GM18499 (cell line): Measurements from ENCODE around the gene POC5.
A peak's percentile ranks its signal among the peaks of the same experiment; 100 is the strongest.
"Not testable (repeated sequence)": the region's sequence is repeated elsewhere in the genome, so short reads cannot be mapped to it uniquely, and the experiment has no call there.

Source experiments
- ATAC-seq: cut with Tn5 transposase; IDR thresholded peaks from one replicate; pipeline ENCODE4 v1.9.1; 2021; ENCODE audit warnings: moderate number of reproducible peaks; ENCODE audit not compliant: insufficient read depth, unreplicated experiment

Gene POC5

DNA sequence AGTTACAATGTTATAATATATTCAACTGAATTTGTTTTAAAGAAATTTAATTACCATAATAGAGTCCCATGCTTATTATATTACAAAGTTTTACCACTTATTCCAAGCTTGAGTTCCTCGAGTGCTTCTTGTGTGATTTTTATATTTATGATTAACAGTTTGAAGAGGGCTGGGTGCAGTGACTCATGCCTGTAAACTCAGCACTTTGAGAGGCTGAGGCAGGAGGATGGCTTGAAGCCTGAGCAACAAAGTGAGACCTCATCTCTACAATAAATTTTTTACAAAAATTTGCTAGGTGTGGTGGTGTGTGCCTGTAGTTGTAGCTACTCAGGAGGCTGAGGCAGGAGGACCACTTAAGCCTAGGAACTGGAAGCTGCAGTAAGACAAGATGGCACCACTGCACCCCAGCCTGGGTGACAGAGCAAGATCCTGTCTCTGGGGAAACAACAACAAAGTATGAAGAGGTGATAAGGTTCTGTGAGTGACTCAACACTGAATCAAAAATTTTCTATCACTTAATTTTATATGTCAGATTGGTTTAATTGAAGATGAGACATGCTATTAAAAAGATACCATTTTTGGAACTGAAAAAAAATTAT is 9.2 kb downstream of the POC5 start:
- no peak for ATAC-seq

DNA sequence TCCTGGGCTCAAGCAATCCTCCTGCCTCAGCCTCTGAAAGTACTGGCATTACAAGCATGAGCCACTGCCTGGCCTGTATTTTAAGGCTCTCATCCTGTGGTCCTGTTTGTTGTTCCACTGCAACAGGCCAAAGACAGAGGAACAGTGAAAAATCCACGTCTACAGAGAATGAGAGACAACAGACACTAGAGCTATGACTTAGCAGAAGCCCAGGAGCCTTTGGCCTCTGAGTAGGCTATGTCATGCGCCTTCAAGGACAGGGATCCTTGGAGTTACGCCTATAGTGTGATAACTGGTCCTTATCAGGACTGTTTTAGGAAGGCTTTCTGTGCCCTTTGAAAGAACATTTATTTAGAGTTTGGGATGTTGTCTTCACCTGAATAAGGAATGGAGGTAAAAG is 10.5 kb downstream of the POC5 start:
- no peak for ATAC-seq

DNA sequence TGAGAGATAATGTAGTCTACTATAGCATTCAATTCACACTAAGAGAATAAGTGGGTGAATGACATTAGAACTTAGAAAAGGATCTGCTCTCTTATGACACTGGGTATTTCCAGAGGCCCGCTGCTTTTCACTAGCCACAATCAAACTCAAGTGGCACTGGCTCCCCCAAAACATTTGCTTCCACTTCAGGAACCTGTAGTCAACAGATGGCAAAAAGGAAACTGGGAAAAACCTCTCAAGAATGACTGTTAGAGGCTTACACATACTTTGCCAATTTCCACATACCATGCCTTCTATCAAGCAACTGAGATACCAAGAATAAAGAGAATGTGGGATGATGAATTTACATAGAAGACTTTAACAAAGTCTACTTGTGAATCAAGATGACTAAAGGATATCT is 11.2 kb downstream of the POC5 start:
- ATAC-seq: no peak

DNA sequence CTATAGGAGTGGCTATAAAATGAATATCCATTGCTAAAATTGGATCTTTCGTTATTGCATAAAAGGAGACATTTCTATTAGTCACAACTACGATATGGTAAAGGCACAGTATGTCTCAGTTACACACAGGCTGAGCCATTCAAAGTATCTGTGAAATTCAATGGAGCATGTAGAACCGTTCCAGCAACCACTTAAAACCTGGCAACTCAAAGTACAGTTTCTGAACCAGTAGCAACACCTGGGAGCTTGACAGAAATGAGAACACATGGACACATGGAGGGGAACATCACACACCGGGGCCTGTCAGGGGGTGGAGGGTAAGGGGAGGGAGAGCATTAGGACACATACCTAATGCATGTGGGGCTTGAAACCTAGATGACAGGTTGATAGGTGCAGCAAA is 15.4 kb downstream of the POC5 start:
- no peak for ATAC-seq

DNA sequence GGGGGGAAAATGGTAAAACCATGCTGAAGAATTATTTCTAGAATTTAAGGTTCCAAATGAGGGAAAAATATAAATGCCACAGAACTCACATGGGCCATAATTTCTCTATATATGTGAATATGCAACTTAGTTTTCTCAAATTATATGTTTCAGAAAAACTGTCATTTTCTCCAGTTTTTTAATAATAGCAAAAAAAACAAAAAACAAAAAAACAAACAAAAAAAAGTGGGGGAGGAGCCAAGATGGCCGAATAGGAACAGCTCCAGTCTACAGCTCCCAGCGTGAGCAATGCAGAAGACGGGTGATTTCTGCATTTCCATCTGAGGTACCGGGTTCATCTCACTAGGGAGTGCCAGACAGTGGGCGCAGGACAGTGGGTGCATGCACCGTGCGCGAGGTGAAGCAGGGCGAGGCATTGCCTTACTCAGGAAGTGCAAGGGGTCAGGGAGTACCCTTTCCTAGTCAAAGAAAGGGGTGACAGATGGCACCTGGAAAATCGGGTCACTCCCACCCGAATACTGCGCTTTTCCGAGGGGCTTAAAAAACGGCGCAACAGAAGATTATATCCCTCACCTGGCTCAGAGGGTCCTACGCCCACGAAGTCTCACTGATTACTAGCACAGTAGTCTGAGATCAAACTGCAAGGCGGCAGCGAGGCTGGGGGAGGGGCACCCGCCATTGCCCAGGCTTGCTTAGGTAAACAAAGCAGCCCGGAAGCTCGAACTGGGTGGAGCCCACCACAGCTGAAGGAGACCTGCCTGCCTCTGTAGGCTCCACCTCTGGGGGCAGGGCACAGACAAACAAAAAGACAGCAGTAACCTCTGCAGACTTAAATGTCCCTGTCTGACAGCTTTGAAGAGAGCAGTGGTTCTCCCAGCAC is 21.5 kb downstream of the POC5 start:
- not testable (repeated sequence) for ATAC-seq

DNA sequence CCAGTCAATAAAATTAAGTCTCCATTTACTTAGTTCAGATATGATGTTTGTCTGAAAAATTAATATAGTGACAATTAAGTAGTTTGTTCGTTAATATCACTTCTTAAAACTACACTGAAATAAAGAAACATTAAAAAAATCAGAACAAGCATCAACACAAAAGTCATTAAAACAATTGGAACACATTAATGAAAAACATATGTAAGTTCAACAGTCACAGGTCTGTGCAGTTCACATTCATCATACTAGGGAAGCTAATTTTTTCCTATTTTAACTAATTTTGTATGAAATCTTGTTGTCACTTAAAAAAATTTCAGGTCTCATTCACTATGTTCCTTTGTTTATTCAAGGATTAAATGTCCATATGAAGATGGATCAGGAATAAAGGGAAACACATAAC is 22.5 kb downstream of the POC5 start:
- ATAC-seq: no peak

DNA sequence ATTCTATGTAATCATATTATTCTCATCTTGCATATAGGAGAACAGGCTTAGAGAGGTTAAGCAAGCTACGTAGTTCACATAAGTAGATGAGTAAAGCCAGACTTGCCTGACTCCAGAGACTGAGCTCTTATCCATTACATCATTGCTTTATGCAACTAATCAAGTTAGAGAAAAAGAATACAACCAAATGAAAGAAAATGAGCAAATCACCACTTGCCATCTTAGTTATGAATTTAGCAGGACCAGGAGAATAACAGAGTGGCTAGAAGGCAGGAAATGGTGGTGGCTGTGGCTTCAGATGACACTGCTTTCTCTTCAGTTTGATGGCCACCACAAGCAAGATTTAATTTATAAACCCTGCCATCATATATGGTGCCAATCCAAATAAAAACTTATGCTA is 26.6 kb downstream of the POC5 start:
- ATAC-seq: no peak

DNA sequence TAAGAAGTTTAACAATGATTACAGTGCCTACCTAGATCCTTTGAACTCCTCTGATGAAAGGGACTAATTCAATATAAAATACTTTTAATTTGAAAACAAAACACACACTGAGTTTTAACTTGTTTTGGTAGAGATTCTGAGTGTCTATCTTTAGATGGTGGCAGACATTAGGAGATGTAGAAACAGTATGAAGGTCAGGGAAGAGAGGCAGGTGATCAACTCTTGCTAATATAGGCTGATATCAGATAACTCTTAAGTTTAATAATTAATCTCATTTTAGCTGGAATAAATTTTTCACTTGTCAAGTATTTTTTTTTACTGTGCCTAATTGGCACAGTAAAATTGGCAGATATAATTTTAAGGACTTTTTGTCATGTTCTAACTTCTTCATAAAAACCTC is 30.8 kb downstream of the POC5 start:
- no peak for ATAC-seq

DNA sequence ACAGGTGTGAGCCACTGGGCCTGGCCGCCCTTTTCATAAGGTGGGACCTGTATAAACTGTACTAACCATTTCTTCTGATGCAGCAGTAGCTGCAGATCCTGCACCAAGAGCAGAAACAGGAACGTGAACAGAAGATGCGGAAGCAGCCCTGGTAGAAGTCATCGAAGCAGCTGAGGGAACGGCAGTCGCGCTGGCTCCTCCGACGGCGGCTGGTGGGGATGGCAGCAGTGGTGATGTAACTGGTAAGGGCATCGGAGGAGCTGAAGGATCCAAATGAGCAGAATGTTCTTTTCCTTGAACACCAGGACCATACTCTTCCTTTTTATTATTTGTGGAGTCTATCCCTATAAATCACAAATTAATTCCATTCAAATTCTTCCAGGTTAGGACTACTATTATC is 32.1 kb downstream of the POC5 start:
- ATAC-seq: no peak

DNA sequence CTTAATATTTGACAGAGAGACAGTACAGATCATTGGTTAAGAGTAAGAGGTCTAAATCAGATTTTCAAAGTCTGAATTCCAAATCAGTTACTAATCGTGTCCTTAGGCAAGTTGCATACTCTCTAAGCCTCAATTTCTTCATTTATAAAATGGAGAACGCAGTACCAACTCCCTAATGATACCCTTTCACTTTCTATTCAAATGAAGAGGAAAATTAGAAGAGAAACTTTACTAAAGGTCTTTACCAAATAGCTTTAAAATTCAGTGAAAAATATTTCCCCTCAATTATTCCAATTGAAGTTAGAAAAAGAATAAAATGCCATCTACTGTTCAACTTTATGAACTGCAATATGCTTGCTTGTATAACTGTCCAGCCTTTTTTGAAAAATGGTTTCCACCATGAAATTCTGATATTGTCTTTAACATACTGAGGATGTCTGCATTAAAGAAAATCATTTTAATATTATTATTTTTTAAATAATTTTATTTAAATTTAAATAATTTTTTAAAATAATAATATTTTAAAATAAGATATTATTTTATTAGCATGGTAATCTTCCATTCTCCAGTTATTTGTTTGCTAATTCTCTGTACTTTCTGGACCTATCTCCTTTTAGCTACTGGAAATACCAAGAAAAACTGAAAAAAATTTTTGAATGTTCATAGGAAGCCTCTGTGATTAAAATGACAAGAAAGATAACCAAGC is 36.0 kb downstream of the POC5 start:
- no peak for ATAC-seq

DNA sequence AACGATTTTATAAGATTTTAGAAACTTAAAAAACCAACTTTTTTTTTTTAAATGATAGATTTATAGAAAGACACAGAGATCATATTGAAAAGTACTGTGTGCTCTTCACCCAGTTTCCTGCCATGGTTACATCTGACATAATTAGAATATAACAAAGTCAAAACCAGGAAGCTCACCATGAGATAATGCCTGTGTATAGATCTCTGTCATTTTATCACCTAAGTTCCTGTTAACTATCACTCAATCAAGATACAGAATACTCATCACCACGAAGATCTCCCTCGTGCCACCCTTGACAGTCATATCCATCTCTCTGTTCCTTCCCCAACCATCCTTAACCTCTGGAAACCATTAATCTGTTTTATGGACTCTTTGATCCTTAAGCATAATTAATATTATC is 39.1 kb downstream of the POC5 start:
- no peak for ATAC-seq

DNA sequence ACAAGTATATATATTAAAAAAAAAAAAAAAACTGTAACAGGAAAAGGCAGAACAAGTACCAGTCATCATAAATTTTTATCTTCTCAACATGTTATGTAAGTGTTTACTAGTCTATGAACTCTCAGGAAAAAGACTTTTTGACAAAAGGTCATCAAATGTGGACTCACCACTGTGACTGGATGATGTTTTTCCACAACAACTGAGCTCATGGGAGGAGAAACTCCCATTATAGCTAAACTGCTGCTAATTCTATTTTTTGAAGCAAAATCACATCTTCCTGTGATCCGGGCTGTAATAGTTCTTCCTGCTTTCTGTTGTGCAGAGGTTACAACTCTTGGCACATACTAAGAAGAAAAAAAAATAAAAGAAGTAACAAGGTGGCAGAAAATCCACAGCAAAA is 39.6 kb downstream of the POC5 start:
- ATAC-seq: no peak

DNA sequence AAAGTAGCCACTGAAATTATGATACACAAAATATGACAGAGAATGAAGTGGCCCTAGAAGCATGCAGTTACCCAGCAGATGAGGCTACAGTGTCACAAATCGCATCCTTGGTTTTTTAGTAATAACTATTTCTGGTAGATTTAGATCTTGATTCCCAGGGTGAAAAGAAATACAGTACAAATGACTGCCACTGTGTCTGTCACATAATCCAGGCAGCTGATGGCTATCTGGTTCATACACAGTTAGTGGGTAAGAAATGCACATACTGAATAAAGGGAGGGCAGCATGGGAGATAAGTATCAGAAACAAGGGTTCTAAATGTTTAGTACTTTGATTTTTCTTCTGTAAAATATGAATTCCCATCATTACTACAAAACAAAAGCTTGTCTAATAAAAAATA is 41.5 kb downstream of the POC5 start:
- no peak for ATAC-seq

DNA sequence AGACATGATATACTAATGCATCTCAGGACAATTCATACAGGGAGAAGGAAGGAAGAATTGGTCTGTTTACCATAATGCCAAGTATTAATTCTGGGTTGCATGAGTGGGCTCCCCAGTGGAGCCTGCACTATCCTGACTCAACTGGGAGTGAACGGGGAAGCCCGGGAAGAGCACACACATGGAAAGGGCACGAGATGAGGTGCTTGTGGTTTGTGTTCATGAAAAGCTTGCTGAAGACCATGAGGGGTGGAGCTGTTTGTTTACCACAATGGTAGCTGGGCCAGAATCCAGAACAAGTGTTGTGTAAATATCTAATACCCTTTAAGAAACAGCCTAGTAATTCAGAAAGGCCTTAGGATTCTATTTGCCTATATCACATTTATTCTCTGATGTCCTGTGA is 44.6 kb downstream of the POC5 start:
- no peak for ATAC-seq

DNA sequence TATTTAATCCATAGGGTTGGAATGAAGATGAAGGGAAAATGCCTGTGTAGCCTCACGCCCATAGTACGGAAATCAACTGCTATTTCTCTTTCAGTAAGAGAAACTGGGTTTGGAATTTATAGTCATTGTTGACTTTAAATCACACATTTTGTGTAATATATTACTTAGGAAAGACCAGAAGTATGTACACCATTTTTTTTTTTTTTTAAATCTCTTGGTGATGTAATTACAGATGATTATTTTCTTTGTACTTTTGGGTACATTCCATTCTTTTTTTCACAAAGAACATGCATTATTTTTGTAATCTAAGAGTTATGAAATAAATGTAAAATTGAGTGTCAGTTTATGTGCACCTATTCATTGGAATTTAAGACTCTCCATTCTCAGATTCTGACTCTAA is 45.7 kb downstream of the POC5 start:
- no peak for ATAC-seq

DNA sequence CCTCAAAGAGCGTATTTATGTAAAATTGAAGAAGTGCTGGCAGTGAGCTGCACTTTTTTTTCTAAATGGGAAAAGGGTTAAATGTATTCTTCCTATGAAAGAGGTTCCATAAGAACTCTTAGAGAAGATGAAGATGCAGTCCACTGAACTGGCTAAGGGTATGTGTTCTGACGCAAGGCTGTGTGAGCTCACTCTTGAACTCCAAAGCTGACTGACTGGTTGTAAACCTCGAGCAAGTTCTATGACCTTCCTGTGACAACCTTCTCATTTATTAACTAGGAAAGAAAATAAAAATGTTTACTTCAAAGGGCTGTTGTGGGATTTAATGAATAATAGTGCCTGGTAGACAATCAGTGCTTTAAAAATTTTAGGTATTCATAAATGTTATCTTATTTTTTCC is 46.7 kb downstream of the POC5 start:
- ATAC-seq: no peak

DNA sequence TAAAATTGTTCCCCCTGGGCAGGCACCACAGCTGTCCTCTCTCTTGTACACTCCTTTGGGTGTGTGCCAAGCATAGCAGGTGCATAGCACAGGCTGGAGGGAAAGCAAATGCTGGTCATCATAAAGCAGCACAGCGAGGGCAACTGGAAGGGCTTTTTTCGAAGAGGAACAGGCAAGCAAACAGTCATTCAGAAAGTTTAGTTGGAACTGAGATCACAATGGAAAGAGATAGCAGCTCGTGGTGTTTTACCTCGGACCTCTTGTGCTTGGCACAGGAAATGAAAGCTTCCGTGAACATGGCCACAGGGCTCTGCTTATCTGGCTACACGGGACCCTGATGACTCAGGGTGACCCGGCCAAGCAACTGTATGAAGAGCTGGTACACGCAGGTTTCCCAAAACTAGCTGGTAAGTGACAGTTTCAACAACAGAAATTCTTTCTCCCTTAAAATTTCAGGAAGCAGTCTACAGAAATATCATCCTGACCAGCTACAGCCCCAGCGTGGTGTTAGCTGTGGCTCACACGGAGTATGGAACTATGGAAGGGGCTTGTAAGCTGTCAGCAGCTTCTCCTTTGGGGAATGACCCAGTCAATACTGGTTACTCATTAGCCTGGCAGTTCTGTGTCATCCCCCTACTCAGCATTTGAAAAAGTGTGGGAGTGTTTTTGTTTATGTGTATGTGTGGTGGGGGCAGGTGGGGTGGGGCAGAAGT is 48.1 kb downstream of the POC5 start:
- peak; percentile 67 for ATAC-seq

DNA sequence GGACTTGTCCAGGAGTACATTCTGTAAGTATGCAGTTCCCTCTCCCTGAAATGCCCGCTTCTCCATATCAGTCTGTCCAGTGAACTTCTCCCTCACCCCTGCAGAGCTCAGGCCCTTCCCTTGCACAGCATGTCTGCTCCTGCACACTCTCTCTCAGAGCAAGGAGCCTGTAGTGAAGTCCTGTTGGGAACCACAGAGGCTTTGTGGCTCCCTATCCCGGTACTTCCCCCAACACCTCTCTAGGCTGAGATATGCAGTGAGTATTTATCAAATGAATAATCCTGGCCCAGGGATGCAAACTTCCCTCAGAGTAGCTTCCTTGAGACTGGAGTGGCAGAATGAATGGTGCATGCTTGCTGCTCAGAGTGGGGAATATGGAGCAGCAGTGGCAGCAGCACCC is 48.8 kb downstream of the POC5 start:
- ATAC-seq: no peak

DNA sequence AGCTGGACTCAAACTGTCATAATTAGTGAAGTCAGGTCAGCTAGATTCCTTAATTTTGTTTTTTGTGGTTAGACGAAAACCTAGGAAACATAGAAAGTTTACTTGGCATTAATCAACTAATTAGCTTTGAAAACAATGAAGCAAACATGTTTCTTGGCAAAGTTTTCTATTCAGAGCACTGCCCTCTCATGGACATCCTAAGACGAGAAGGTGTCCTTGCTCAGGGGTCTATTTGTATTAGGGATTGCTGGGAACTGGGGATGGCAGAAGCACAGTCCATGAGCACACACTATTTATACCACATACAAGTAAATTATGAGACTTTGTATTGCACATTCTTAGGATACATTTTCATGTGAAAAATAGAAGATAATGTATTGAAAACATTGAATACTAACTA is 49.7 kb downstream of the POC5 start:
- ATAC-seq: no peak

DNA sequence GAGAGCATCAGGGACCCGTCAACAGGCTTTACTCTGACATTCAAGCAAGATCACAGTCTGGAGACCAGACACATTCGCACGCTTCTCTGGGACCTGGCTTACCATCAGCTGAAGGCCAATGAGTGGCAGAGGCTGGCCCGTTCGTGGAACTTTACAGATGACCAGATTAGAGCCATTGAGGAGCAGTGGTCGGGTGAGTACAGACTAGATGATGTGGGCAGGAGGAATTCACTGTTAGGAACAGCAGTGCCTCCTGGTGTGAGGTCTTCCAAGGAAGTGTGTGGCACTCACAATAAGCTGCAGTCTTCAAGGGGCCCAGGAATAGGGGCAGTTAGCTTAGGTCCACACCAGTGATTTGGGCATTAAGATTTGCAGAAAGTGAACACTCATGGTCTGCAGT is 50.4 kb downstream of the POC5 start:
- ATAC-seq: no peak

DNA sequence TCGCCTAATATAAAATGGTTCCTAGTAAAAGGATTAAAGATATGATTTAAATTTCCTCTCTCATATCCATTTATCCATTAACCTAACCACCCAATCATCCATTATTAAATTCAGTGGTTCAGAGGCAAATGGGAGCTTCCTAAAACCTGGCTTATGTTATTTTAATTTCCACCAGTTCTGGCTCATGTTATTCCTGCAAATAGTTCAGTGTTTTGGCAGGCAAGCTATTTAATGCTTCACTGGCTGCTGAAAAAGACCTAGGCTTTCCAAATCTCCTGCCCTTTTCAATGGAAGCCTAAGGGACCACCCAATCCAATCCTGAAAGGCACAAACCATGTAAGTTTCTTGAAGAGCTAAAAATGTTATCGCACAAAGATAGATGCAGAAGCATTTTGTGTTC is 52.3 kb downstream of the POC5 start:
- ATAC-seq: no peak
